ENCODE data around the gene ZBTB47. TPM values are rescaled to one million over a fixed set of nuclear protein-coding genes. Genes with fewer than 3 reads are reported as not detected.
A peak's percentile ranks its signal among the peaks of the same experiment; 100 is the strongest.

ZBTB47 gene
- total RNA-seq, 2 donors from 2014 or later, result 0.89 to 1.1 TPM

- Mint-ChIP-seq H3K4me3 (no peak overlapping the region), H3K36me3 (ENCODE audit: low read depth) (peaks cover 8% of the 10 kb centered on the region), H3K27ac (no peak overlapping the region), H3K27me3 (no peaks in the 10 kb centered on the region), H3K4me1 (peaks cover 14% of the 10 kb centered on the region)
- DNase-seq (no peak), ATAC-seq (no peak)
- no peaks in the 10 kb centered on the region for H3K9me3 ChIP-seq (ENCODE audit: control insufficient read depth, low read length, poor library complexity, severe bottlenecking)
These were observed 14.3 kb upstream of the ZBTB47 start for GRCh38 chr3:42639192-42639591.

DNA sequence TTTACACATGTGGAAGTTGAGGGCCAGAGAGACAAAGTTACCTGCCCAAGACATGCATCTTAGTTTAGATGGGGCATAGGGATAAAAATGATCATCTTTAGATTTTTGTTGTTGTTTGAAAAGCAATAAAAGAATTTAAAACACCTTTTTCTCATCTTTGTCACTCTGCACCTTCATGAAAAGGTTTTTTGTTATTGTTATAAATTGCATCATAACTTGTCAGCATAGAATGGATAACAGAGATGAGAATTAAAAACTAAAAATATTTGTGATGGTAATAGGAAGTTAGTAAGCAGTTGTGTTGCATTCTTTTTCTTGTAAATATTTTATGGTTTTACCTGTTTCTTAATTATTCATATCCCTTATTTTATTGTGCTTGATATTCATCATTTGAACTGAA, 13.4 kb upstream of the ZBTB47 start:
- no peaks in the 10 kb centered on the region for H3K27me3 Mint-ChIP-seq
- H3K4me3 Mint-ChIP-seq, result no peak overlapping the region
- DNase-seq (no peak), ATAC-seq (no peak)
- H3K27ac Mint-ChIP-seq, result no peak overlapping the region
- peaks cover 17% of the 10 kb centered on the region for H3K4me1 Mint-ChIP-seq
- H3K9me3 ChIP-seq (ENCODE audit: control insufficient read depth, low read length, poor library complexity, severe bottlenecking), result no peaks in the 10 kb centered on the region
- peaks cover 16% of the 10 kb centered on the region for H3K36me3 Mint-ChIP-seq (ENCODE audit: low read depth)

GRCh38 chr3:42640771-42641370, 12.6 kb upstream of the ZBTB47 start:
- no peaks in the 10 kb centered on the region for H3K9me3 ChIP-seq (ENCODE audit: control insufficient read depth, low read length, poor library complexity, severe bottlenecking)
- H3K4me3 Mint-ChIP-seq, result peak overlapping the region; percentile 78
- H3K27ac Mint-ChIP-seq, result no peak overlapping the region
- DNase-seq (no peak), ATAC-seq (no peak)
- peaks cover 16% of the 10 kb centered on the region for H3K4me1 Mint-ChIP-seq
- peaks cover 17% of the 10 kb centered on the region for H3K36me3 Mint-ChIP-seq (ENCODE audit: low read depth)
- H3K27me3 Mint-ChIP-seq, result no peaks in the 10 kb centered on the region

DNA sequence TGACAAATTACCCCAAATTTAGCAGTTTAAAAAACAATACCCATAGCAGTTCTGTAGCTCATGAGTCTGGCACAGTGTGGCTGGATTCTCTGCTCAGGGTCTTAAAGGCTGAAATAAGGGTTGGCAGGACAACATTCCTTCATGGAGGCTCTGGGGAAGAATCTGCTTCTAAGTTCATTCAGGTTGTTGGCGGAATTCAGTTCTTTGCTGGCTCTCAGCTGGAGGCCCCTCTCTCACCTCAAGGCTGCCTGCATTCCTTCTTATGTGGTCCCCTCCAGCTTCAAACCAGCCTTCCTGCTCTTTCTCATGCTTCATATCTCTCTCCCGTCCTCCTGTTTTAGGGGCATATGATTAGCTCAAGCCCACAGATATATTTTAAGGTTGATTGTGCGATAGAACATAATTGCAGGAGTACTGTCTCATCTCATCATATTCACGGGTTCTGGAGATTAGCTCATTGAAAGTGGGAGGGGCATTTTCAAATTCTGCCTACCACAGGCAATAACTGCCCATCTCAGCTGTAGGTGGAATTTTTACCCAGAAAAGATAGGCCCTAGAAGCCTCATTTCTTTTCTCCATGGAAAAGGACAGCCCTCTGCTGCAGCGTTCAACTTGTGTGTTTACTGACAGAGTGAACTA, 5.6 kb upstream of the ZBTB47 start:
- no peaks in the 10 kb centered on the region for H3K9me3 ChIP-seq (ENCODE audit: control insufficient read depth, low read length, poor library complexity, severe bottlenecking)
- ATAC-seq, result no peak
- peaks cover 9% of the 10 kb centered on the region for H3K36me3 Mint-ChIP-seq (ENCODE audit: low read depth)
- H3K27ac Mint-ChIP-seq, result peak overlapping the region; percentile 85
- peaks cover 4% of the 10 kb centered on the region for H3K27me3 Mint-ChIP-seq
- H3K4me3 Mint-ChIP-seq, result no peak overlapping the region
- no peak for DNase-seq
- H3K4me1 Mint-ChIP-seq, result peaks cover 15% of the 10 kb centered on the region

GRCh38 chr3:42649006-42649405, 4.5 kb upstream of the ZBTB47 start:
- no peaks in the 10 kb centered on the region for H3K9me3 ChIP-seq (ENCODE audit: control insufficient read depth, low read length, poor library complexity, severe bottlenecking)
- Mint-ChIP-seq H3K4me3 (no peak overlapping the region), H3K4me1 (peaks cover 23% of the 10 kb centered on the region), H3K27ac (peak overlapping the region; percentile 16), H3K36me3 (ENCODE audit: low read depth) (peaks cover 8% of the 10 kb centered on the region), H3K27me3 (peaks cover 4% of the 10 kb centered on the region)
- no peak for DNase-seq
- ATAC-seq, result no peak

DNA sequence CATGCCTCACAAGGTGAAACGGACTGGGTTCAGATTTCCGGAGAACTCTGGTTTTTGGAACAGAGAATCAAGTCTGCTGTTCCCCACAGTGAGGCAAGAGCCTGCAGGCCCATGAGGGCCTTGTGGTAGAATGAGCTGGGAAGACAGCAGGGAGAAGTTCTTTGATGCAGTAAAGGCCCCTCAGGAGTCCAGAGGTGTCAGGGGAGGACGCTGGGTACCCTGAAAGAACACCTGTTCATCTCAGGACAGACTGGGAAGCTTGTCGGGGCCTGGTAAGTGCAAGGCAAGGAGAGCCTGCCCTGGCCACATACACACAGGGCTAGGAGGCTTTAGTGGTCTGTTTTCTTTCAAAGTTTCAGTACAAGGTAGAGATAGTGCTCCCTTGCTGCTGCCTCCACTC, 3.7 kb upstream of the ZBTB47 start:
- H3K27me3 Mint-ChIP-seq, result peaks cover 4% of the 10 kb centered on the region
- no peak for ATAC-seq
- H3K4me3 Mint-ChIP-seq, result no peak overlapping the region
- peak overlapping the region; percentile 16 for H3K27ac Mint-ChIP-seq
- H3K4me1 Mint-ChIP-seq, result peaks cover 19% of the 10 kb centered on the region
- peaks cover 4% of the 10 kb centered on the region for H3K36me3 Mint-ChIP-seq (ENCODE audit: low read depth)
- H3K9me3 ChIP-seq (ENCODE audit: control insufficient read depth, low read length, poor library complexity, severe bottlenecking), result no peaks in the 10 kb centered on the region
- DNase-seq, result no peak

DNA sequence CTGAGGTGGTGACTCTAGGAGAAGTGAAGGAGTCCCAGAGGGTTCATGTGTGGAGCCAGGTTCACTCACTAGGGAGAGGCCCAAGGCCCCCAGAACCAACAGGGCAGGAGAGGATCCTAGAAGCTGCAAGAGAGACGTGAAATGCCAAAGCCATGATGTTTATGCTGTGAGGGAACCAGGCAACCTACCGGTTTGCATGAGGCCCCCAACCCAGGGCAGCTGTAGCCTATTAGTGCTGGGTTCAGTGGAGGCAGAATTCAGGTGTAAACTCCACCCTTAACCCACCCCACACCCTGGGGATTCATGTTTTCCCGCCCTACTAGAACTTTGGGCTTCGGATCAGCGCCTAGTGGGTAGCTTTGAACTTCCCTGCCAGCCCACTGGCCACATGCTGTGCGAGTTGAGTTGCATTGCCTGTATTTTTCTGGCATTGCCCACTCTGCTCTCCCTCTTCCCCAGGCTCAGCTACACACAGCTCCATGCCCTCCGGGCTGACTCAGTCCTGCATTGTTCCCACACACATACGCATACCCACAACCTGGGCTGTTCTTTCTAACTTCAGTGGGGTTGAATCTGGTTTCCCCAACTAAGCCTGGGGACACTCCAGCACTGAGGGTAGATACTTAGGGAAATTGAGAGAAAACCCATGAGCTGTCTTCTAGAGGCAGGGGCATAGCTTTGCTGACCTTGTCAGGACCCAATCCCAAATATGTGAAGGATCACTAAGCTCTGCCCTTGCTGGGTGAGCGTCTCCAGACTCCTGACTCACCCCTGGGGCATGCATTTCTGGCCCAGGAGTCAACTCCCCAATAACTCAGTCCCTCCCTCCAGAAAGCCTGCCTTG, 2.0 kb upstream of the ZBTB47 start:
- H3K4me1 Mint-ChIP-seq, result peaks cover 18% of the 10 kb centered on the region
- peak overlapping the region; percentile 65 for H3K4me3 Mint-ChIP-seq
- no peaks in the 10 kb centered on the region for H3K36me3 Mint-ChIP-seq (ENCODE audit: low read depth)
- DNase-seq, result no peak
- no peak overlapping the region for H3K27ac Mint-ChIP-seq
- no peaks in the 10 kb centered on the region for H3K9me3 ChIP-seq (ENCODE audit: control insufficient read depth, low read length, poor library complexity, severe bottlenecking)
- ATAC-seq, result no peak
- peaks cover 4% of the 10 kb centered on the region for H3K27me3 Mint-ChIP-seq

GRCh38 chr3:42652251-42652610, 1.3 kb upstream of the ZBTB47 start:
- DNase-seq (no peak), ATAC-seq (no peak)
- H3K9me3 ChIP-seq (ENCODE audit: control insufficient read depth, low read length, poor library complexity, severe bottlenecking), result no peaks in the 10 kb centered on the region
- Mint-ChIP-seq H3K4me3 (no peak overlapping the region), H3K27me3 (peaks cover 4% of the 10 kb centered on the region), H3K27ac (no peak overlapping the region), H3K4me1 (peaks cover 16% of the 10 kb centered on the region), H3K36me3 (ENCODE audit: low read depth) (no peaks in the 10 kb centered on the region)

- no peak for DNase-seq
- H3K36me3 Mint-ChIP-seq (ENCODE audit: low read depth), result no peaks in the 10 kb centered on the region
- H3K27me3 Mint-ChIP-seq, result peaks cover 4% of the 10 kb centered on the region
- H3K4me3 Mint-ChIP-seq, result peak overlapping the region; percentile 91
- no peak overlapping the region for H3K27ac Mint-ChIP-seq
- peaks cover 16% of the 10 kb centered on the region for H3K4me1 Mint-ChIP-seq
- H3K9me3 ChIP-seq (ENCODE audit: control insufficient read depth, low read length, poor library complexity, severe bottlenecking), result no peaks in the 10 kb centered on the region
- peak; percentile 32 for ATAC-seq
These were observed 740 bp upstream of the ZBTB47 start for GRCh38 chr3:42652611-42653302.

DNA sequence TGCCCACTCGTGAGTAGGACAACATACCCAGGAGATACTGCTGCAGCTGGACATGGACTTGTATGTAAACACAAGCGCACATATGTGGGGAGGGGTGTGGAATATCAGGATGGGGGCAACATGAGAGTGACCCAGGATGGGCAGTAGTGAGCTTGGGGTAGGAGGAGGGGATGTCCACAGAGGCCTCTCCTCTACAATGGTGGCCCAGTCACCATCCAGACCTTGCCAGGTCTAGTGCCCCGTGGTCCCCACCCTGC, 266 bp upstream of the ZBTB47 start:
- Mint-ChIP-seq H3K36me3 (ENCODE audit: low read depth) (no peaks in the 10 kb centered on the region), H3K27me3 (peaks cover 4% of the 10 kb centered on the region), H3K4me1 (peaks cover 16% of the 10 kb centered on the region), H3K27ac (no peak overlapping the region), H3K4me3 (peak overlapping the region; percentile 91)
- no peaks in the 10 kb centered on the region for H3K9me3 ChIP-seq (ENCODE audit: control insufficient read depth, low read length, poor library complexity, severe bottlenecking)
- no peak for ATAC-seq
- no peak for DNase-seq

GRCh38 chr3:42654331-42655201, 1.1 kb downstream of the ZBTB47 start:
- Mint-ChIP-seq H3K4me3 (peak overlapping the region; percentile 91), H3K36me3 (ENCODE audit: low read depth) (no peaks in the 10 kb centered on the region), H3K27ac (peak overlapping the region; percentile 59), H3K27me3 (peaks cover 4% of the 10 kb centered on the region), H3K4me1 (peaks cover 16% of the 10 kb centered on the region)
- peak; percentile 65 for ATAC-seq
- DNase-seq, result no peak
- H3K9me3 ChIP-seq (ENCODE audit: control insufficient read depth, low read length, poor library complexity, severe bottlenecking), result no peaks in the 10 kb centered on the region

GRCh38 chr3:42655331-42655888, 1.9 kb downstream of the ZBTB47 start:
- DNase-seq (no peak), ATAC-seq (no peak)
- Mint-ChIP-seq H3K4me3 (peak overlapping the region; percentile 56), H3K27ac (peak overlapping the region; percentile 59), H3K4me1 (peaks cover 21% of the 10 kb centered on the region), H3K27me3 (peaks cover 4% of the 10 kb centered on the region), H3K36me3 (ENCODE audit: low read depth) (no peaks in the 10 kb centered on the region)
- H3K9me3 ChIP-seq (ENCODE audit: control insufficient read depth, low read length, poor library complexity, severe bottlenecking), result no peaks in the 10 kb centered on the region

Data from T-helper 17 cell (primary cell).